Measurements from ENCODE around the gene MBP.

Gene MBP

DNA sequence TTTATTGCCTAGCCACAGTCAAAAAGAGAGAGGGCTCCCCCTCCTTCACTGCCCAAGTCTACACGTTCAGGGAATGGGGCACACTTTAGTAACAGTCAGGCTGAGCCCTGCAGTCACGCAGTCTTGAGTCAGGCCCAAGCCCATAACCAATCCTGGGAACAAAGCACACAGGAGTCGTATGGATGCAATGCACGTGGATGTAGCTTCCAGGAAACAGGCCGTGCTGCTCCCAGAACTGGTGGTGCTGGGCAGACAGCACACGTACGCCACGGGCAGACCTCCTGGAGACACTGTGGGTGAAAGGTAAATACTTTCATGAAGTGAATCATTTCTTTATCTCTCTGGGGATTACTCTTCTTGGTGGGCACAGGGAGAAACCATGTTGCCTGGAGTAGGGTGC, 30.0 kb upstream of the MBP start:
- H3K36me3 ChIP-seq (replicated peaks), result no peaks in the 10 kb centered on the region
- in situ Hi-C loops (cut with MboI; ENCODE audit: low sequenced_read_pairs), result no loop called here
- peaks cover 3% of the 10 kb centered on the region for H3K4me1 ChIP-seq
- H3K4me3 ChIP-seq, result no peak overlapping the region
- no peaks in the 10 kb centered on the region; the same call in 1 of the 2 replicates for H3K9me3 ChIP-seq
- DNase-seq (ENCODE audit: low spot score in 2 of 2), result no peak
- no peaks in the 10 kb centered on the region for H3K27me3 ChIP-seq (ENCODE audit: low read depth)

GRCh38 chr18:77161961-77162360, 29.4 kb upstream of the MBP start:
- Histone ChIP-seq H3K4me3 (no peak overlapping the region), H3K36me3 (replicated peaks) (no peaks in the 10 kb centered on the region), H3K9me3 (no peaks in the 10 kb centered on the region; the same call in 1 of the 2 replicates), H3K4me1 (peaks cover 3% of the 10 kb centered on the region), H3K27me3 (ENCODE audit: low read depth) (no peaks in the 10 kb centered on the region)
- in situ Hi-C loops (cut with MboI; ENCODE audit: low sequenced_read_pairs), result no loop called here
- no peak for DNase-seq (ENCODE audit: low spot score in 2 of 2)

DNA sequence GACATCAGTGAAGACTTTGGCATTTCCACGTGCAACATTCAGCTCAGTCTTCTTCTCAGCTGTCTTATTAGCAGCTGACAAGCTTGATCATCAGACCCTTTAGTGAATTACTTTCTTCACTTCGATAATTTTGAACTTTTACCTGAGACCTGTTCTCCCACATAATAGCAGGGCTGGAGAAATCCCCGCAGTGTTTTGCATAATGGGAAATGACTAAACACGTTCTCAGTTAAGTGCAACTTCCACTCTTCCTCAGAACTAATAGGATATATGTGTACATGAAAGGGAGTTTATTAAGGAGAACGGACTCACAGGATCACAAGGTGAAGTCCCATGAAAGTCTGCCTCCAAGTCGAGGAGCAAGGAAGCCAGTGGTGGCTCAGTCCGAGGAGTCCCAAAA, 28.8 kb upstream of the MBP start:
- DNase-seq (ENCODE audit: low spot score in 2 of 2), result no peak
- Histone ChIP-seq H3K36me3 (replicated peaks) (no peaks in the 10 kb centered on the region), H3K9me3 (no peaks in the 10 kb centered on the region; the same call in 1 of the 2 replicates), H3K27me3 (ENCODE audit: low read depth) (no peaks in the 10 kb centered on the region), H3K4me1 (peaks cover 3% of the 10 kb centered on the region), H3K4me3 (no peak overlapping the region)
- in situ Hi-C loops (cut with MboI; ENCODE audit: low sequenced_read_pairs), result no loop called here

DNA sequence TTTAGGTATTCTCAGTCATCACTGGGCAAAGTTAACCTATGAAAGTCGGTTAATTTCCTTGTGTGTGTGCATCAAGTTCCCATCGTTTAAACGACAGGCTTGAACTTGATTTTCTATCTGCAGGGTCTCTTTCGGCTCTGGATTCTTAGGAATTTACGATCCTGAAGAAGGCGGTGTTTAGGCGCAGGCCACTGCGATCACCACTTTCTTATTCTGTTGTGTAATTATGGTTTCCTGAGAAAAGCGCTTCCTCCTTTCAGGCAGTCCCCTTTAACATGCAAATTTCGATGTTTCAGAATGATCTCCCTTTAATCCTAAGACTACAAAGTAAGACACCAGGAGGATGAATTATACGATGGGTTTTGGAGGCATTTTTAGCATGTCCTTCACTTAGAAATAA, 27.9 kb upstream of the MBP start:
- Histone ChIP-seq H3K4me3 (no peak overlapping the region), H3K4me1 (peaks cover 3% of the 10 kb centered on the region), H3K36me3 (replicated peaks) (no peaks in the 10 kb centered on the region), H3K9me3 (no peaks in the 10 kb centered on the region; the same call in 1 of the 2 replicates), H3K27me3 (ENCODE audit: low read depth) (no peaks in the 10 kb centered on the region)
- in situ Hi-C loops (cut with MboI; ENCODE audit: low sequenced_read_pairs), result no loop called here
- peak; percentile 24 to 59 for DNase-seq (ENCODE audit: low spot score in 2 of 2)

DNA sequence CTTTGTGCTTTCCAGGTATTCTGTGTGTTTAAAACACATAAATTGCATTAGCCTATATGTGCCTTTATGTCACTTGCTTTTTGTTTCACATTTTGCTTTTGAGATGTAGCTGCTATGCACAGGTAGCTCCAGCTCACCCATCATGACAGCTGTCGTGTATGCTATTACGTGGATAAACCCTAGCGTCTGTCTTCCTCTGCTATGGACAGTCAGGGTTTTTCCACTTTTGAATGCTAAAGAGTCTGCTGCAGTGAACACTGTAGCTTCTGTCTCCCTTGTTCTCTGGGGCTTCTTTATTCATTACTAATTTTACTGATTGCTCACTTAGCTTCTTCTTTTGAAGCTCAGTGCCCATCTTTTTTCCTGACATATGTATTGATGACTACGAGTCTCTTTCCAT, 24.7 kb upstream of the MBP start:
- in situ Hi-C loops (cut with MboI; ENCODE audit: low sequenced_read_pairs), result no loop called here
- no peak for DNase-seq (ENCODE audit: low spot score in 2 of 2)
- Histone ChIP-seq H3K9me3 (no peaks in the 10 kb centered on the region; the same call in 1 of the 2 replicates), H3K27me3 (ENCODE audit: low read depth) (0 out of 2 replicates have a peak, but pooled peaks cover 2% of the 10 kb centered on the region), H3K4me3 (no peak overlapping the region), H3K4me1 (peaks cover 3% of the 10 kb centered on the region), H3K36me3 (replicated peaks) (no peaks in the 10 kb centered on the region)

- in situ Hi-C loops (cut with MboI; ENCODE audit: low sequenced_read_pairs), result no loop called here
- Histone ChIP-seq H3K36me3 (replicated peaks) (no peaks in the 10 kb centered on the region), H3K4me3 (no peak overlapping the region)
Observed at GRCh38 chr18:77155031-77155430, 22.4 kb upstream of the MBP start.

GRCh38 chr18:77153404-77153803, 20.8 kb upstream of the MBP start:
- peak in 1 of 2 experiments; percentile 28 for DNase-seq (ENCODE audit: low spot score in 2 of 2)
- Histone ChIP-seq H3K9me3 (no peaks in the 10 kb centered on the region), H3K4me3 (no peak overlapping the region), H3K4me1 (no peaks in the 10 kb centered on the region), H3K36me3 (replicated peaks) (no peaks in the 10 kb centered on the region), H3K27me3 (ENCODE audit: low read depth) (0 out of 2 replicates have a peak, but pooled peaks cover 2% of the 10 kb centered on the region)
- in situ Hi-C loops (cut with MboI; ENCODE audit: low sequenced_read_pairs), result no loop called here

More at GRCh38 chr18:77155031-77155430, 22.4 kb upstream of the MBP start:
- H3K9me3 ChIP-seq, result no peaks in the 10 kb centered on the region
- DNase-seq (ENCODE audit: low spot score in 2 of 2), result no peak
- 0 out of 2 replicates have a peak, but pooled peaks cover 2% of the 10 kb centered on the region for H3K27me3 ChIP-seq (ENCODE audit: low read depth)
- H3K4me1 ChIP-seq, result no peaks in the 10 kb centered on the region

- DNase-seq (ENCODE audit: low spot score in 2 of 2), result no peak
- in situ Hi-C loops (cut with MboI; ENCODE audit: low sequenced_read_pairs), result no loop called here
Observed at GRCh38 chr18:77151772-77152520, 19.4 kb upstream of the MBP start.

GRCh38 chr18:77151033-77151771, 18.6 kb upstream of the MBP start:
- 0 out of 2 replicates have a peak, but pooled peaks cover 2% of the 10 kb centered on the region for H3K27me3 ChIP-seq (ENCODE audit: low read depth)
- no peaks in the 10 kb centered on the region for H3K36me3 ChIP-seq (replicated peaks)
- no peak overlapping the region for H3K4me3 ChIP-seq
- H3K9me3 ChIP-seq, result no peaks in the 10 kb centered on the region
- H3K4me1 ChIP-seq, result no peaks in the 10 kb centered on the region
- in situ Hi-C loops (cut with MboI; ENCODE audit: low sequenced_read_pairs), result no loop called here
- no peak for DNase-seq (ENCODE audit: low spot score in 2 of 2)

More at GRCh38 chr18:77151772-77152520, 19.4 kb upstream of the MBP start:
- H3K36me3 ChIP-seq (replicated peaks), result no peaks in the 10 kb centered on the region
- H3K9me3 ChIP-seq, result no peaks in the 10 kb centered on the region
- no peak overlapping the region for H3K4me3 ChIP-seq
- 0 out of 2 replicates have a peak, but pooled peaks cover 2% of the 10 kb centered on the region for H3K27me3 ChIP-seq (ENCODE audit: low read depth)
- H3K4me1 ChIP-seq, result no peaks in the 10 kb centered on the region

GRCh38 chr18:77150588-77150987, 18.0 kb upstream of the MBP start:
- H3K4me1 ChIP-seq, result no peaks in the 10 kb centered on the region
- 0 out of 2 replicates have a peak, but pooled peaks cover 2% of the 10 kb centered on the region for H3K27me3 ChIP-seq (ENCODE audit: low read depth)
- no peaks in the 10 kb centered on the region for H3K36me3 ChIP-seq (replicated peaks)
- DNase-seq (ENCODE audit: low spot score in 2 of 2), result no peak
- no peaks in the 10 kb centered on the region for H3K9me3 ChIP-seq
- no peak overlapping the region for H3K4me3 ChIP-seq
- in situ Hi-C loops (cut with MboI; ENCODE audit: low sequenced_read_pairs), result no loop called here

DNA sequence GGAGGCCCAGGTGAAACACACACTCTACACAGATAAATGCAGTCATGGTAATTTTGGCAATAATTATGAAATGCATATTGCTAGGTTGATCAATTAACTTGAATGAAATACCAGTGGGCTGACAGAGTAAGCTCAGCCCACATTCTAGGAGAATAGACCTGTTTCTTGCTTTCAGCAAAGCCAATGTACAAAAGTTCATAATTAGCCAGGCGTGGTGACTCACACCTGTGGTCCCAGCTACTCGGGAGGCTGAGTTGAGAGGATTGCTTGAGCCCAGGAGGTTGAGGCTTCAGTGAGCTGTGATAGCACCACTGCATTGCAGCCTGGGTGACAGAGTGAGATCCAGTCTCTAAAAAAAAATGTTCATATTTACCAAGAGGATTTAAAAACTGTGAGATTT, 15.7 kb upstream of the MBP start:
- no peaks in the 10 kb centered on the region for H3K4me1 ChIP-seq
- H3K36me3 ChIP-seq (replicated peaks), result no peaks in the 10 kb centered on the region
- no peaks in the 10 kb centered on the region for H3K27me3 ChIP-seq (ENCODE audit: low read depth)
- DNase-seq (ENCODE audit: low spot score in 2 of 2), result no peak
- in situ Hi-C loops (cut with MboI; ENCODE audit: low sequenced_read_pairs), result no loop called here
- no peak overlapping the region for H3K4me3 ChIP-seq
- H3K9me3 ChIP-seq, result peaks cover 4% of the 10 kb centered on the region

- DNase-seq (ENCODE audit: low spot score in 2 of 2), result no peak
- in situ Hi-C loops (cut with MboI; ENCODE audit: low sequenced_read_pairs), result no loop called here
- Histone ChIP-seq H3K4me3 (no peak overlapping the region), H3K4me1 (no peaks in the 10 kb centered on the region), H3K9me3 (peaks cover 4% of the 10 kb centered on the region), H3K27me3 (ENCODE audit: low read depth) (no peaks in the 10 kb centered on the region), H3K36me3 (replicated peaks) (no peaks in the 10 kb centered on the region)
Observed at GRCh38 chr18:77147418-77147852, 14.9 kb upstream of the MBP start.

DNA sequence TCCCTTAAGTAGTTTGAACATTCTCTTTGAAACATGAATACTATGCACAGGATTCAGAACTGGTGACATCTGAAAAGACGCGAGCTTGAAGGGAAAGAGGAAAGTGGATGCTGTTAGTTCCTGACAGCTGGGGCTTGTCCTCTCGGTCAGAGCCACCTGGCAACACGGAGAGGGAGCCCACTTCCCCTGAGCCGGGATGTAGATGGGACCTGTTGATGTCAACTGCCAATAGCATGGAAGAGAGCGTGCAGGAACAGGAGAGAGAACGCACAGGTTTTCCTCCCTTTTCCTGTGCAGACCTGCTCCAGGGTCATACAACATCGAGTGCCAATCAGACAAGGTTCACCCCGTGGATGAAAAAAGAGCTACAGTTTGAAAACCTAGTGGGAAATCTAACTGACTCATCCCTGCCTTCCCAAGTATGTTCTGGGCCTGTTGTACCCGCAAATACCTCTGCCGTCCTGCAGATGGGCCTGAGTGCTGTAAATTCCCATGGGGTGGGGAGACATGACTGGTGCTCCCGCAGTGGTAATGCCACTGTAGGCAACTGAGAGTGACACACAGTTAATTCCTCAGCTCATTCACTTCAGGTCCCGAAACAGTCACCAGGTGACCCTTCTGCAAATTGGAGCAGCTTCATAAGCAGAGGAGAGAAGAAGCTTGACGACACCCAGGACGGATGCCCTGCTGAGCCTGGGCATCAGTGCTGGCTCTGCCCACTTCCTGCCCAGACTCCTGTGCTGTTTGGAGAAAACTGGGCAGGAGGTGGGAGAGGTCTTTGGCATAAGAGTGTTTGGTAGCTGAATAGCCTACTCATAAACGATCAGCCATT, 13.9 kb upstream of the MBP start:
- H3K9me3 ChIP-seq, result peaks cover 4% of the 10 kb centered on the region
- no peaks in the 10 kb centered on the region for H3K4me1 ChIP-seq
- in situ Hi-C loops (cut with MboI; ENCODE audit: low sequenced_read_pairs), result no loop called here
- H3K27me3 ChIP-seq (ENCODE audit: low read depth), result no peaks in the 10 kb centered on the region
- no peak for DNase-seq (ENCODE audit: low spot score in 2 of 2)
- H3K36me3 ChIP-seq (replicated peaks), result no peaks in the 10 kb centered on the region
- no peak overlapping the region for H3K4me3 ChIP-seq

Measured in HAP-1 (cell line).